Retinal pigment epithelial cell (primary cell): ENCODE measurements around the gene GALNT4.

ENCODE experiments used
- DNase-seq: peaks from one replicate; pipeline ENCODE4 v3.0.0-alpha.2; 2010; ENCODE audit warnings: low read depth
- H3K4me3 ChIP-seq: 2 replicates; pipeline ENCODE4 v1.5.1; 2011; ENCODE audit warnings: mild to moderate bottlenecking, low read length, control low read depth, moderate library complexity
- TF ChIP-seq, protein P1 (sequence below): conservative IDR thresholded peaks from 2 replicates; pipeline ENCODE4 v1.5.1; 2011; ENCODE audit warnings: low read depth, low read length, control low read depth, inconsistent platforms

Gene GALNT4

DNA sequence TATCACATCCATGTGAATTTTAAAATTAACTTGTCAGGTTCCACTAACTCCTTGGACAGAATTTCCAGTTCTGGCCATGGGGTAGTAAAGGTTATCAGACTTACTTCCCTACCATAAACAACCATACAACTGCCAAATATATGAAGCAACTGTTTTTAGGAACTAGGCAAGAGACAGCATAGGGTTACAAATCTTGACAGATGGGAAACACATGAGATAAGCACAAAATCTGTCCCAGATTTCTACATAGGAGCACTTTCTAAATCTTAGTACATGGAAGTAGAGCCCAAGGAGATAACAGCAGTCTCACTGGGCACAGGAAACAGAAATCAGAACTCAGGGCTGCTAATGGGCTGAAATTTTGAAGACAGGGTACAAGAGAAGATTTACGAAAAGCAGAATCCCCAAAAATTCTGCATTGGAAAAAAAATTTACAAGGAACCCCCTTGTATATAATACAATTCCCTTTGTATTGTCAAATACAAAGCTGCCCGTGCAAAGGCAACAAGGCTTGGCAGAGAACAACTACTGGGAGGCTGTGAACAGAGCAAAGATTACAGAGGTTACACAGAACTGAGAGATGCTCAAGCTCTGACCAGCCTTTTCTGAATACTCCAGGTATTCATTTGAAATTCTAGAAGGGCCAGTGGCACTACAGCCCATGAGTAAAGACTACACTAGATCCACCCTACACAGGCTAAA is 43.2 kb downstream of the GALNT4 start:
- no peak overlapping the region for H3K4me3 ChIP-seq
- DNase-seq = no peak
- TF ChIP-seq, protein P1, sequence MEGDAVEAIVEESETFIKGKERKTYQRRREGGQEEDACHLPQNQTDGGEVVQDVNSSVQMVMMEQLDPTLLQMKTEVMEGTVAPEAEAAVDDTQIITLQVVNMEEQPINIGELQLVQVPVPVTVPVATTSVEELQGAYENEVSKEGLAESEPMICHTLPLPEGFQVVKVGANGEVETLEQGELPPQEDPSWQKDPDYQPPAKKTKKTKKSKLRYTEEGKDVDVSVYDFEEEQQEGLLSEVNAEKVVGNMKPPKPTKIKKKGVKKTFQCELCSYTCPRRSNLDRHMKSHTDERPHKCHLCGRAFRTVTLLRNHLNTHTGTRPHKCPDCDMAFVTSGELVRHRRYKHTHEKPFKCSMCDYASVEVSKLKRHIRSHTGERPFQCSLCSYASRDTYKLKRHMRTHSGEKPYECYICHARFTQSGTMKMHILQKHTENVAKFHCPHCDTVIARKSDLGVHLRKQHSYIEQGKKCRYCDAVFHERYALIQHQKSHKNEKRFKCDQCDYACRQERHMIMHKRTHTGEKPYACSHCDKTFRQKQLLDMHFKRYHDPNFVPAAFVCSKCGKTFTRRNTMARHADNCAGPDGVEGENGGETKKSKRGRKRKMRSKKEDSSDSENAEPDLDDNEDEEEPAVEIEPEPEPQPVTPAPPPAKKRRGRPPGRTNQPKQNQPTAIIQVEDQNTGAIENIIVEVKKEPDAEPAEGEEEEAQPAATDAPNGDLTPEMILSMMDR = no peak

DNA sequence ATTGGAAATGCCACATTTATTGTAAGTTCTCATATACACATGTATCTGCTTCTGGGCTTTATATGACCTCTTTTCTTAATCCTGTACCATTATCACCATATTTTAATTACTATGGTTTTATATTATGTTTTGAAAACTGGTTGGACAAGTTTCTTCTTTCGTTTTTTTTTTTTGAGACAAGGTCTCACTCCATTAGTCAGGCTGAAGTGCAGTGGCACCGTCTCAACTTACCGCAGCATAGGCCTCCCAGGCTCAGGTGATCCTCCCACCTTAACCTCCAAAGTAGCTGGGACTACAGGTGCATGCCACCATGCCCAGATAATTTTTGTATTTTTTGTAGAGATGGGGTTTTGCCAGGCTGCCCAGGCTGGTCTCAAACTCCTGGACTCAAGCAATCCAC is 44.6 kb downstream of the GALNT4 start:
- no peak overlapping the region for H3K4me3 ChIP-seq
- TF ChIP-seq, protein P1 = no peak
- DNase-seq = no peak

DNA sequence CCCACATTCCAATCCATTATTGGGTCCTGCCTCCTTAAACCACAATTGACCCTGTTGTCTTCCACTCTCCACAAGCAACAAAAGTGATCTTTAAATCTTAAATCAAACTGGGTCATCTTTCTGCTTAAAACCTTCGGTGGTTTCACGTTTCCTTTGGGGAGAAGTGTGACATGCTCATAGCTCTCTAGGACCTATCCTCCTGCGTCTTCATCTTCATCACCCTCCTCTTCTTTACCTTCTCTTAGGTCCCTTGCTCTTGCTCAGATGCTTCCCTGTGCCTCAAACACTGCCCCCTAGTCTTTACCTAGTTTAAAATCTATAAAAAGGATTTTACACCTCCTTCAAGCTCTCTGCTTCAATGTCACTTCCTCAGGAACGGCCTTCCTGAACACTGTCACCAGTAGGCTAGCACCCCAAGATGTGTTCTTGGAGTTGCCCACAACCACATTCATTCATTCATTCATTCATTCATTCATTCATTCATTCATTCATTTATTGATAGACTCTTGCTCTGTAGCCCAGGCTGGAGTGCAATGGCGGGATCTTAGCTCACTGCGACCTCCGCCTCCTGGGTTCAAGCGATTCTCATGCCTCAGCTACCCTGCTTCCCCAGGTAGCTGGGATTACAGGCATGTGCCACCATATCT is 46.8 kb downstream of the GALNT4 start:
- TF ChIP-seq, protein P1 = no peak
- no peak for DNase-seq
- H3K4me3 ChIP-seq = no peak overlapping the region

DNA sequence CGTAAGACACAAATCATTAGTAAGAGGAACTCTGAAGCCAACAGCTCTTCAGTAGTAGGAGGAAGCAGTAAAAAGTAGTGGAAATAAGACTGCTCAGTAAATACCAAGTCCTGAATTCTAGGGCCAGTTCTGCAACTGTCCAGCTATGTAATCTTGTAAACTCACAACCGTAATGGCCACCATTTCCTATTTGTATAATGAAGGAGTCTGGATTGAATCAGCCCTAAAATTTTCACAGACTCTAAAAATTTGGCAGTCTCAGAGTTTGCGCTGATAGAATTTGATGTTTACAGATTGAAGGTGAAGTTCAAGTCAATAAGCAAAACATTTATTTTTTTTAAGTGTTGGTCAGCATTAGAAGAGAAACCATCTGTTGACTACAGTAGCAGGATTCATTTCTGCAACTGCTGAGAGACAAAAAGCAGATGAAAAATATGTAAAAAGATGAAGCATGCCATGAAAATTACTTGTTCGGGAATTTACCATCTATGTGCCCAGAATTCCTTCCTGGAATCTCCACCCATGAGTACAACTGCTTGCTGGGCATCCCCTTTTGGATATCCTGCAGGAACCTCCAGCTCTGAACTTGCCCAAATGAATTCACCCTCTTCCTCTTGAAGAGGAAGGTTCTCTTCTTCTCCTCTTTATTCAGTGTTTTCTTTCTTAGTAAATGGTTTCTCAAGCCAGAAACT is 47.5 kb downstream of the GALNT4 start:
- no peak for DNase-seq
- TF ChIP-seq, protein P1 = no peak
- no peak overlapping the region for H3K4me3 ChIP-seq

DNA sequence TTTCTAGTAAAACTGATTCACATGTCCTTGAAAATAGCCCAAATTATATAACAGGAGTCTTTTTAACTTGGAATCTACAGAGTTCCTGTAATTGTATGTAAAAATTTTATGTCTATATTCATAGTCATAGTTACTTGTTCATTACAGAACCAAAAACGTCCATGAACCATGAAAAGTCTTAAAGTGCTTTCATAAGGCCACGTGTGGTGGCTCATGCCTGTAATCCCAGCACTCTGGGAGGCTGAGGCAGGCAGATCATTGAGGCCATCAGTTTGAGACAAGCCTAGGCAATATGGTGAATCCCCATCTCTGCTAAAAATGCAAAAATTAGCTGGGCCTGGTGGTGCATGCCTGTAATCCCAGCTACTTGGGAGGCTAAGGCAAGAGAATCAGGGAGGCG is 48.4 kb downstream of the GALNT4 start:
- DNase-seq = no peak
- TF ChIP-seq, protein P1 = no peak
- no peak overlapping the region for H3K4me3 ChIP-seq

DNA sequence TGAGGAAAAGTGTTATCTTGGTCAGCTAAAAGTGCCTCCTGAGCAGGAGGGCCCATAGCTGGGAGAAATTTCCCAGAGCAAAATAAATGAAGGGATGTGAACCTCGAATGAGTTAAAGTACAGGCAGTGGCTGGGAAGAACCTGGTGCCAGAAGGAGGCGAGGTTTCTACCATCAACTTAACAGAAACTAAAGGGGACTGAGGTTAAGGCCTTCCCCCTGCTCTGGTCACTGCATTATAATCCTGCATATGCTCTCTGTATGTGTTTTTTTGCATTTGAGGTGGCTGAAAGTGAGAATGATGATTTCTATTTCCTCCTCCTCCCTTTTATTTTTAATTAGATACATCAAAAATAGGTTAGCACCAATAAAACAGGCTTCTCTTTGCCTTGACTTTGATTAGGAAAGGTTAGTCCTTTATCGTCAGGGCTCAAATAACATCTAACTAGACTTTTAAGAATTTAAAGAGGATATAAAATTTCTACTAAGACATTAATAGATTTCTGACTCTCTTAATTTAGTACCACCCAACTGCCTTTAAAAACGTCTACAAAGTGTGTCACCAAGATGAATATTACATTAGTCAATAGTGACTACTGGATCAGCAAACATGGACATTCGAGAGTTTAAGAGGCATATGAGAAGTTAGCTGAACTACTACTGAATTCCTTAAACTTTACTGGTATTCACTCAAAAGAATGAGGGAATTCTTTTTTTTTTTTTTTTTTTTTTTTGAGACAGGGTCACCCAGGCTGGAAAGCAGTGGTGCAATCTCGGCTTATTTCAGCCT is 49.2 kb downstream of the GALNT4 start:
- DNase-seq = no peak
- H3K4me3 ChIP-seq = no peak overlapping the region
- TF ChIP-seq, protein P1 = no peak
